ENCODE measurements around the gene RBM4. TPM values are rescaled to one million over a fixed set of nuclear protein-coding genes. Genes with fewer than 3 reads are reported as not detected.
"Not testable (repeated sequence)": the region's sequence is repeated elsewhere in the genome, so short reads cannot be mapped to it uniquely, and the experiment has no call there.

RBM4 gene
- polyA plus RNA-seq (2013, experiment 1 of 2), result 150 TPM
- 129 TPM for polyA plus RNA-seq (2013, experiment 2 of 2)

- Histone ChIP-seq H3K27ac (ENCODE audit: low read depth, low read length, severe bottlenecking) (peak within 1 kb of the TSS; percentile 96), H3K4me3 (ENCODE audit: extremely low read depth, insufficient read depth, low read length, poor library complexity, severe bottlenecking) (peak within 1 kb of the TSS; percentile 96), H3K4me1 (ENCODE audit: control insufficient read depth, insufficient read depth, low read length, poor library complexity, severe bottlenecking) (peaks cover 28% of the 10 kb centered on the region), H3K36me3 (ENCODE audit: control insufficient read depth, insufficient read depth, low read length) (peaks cover 67% of the 10 kb centered on the region), H3K9me3 (ENCODE audit: control insufficient read depth, low read length) (no peaks in the 10 kb centered on the region)
- 0% methylated on average over 50 to 62 of the region's 63 CpGs for WGBS, 2 experiments (ENCODE audit: insufficient coverage in 2 of 2)
These were observed at the start of gene RBM4 for GRCh38 chr11:66638177-66639065. RBM4 (plus strand) TSS chr11:66638703; CDS start chr11:66639712, 1,009 bp downstream.

GRCh38 chr11:66589315-66589714 lies 49.2 kb upstream of the RBM4 start:
- 78 to 100% methylated on average over 1 to 2 of the region's 2 CpGs for WGBS, 2 experiments (ENCODE audit: insufficient coverage in 2 of 2)
- H3K36me3 ChIP-seq (ENCODE audit: control insufficient read depth, insufficient read depth, low read length); H3K27ac ChIP-seq (ENCODE audit: low read depth, low read length, severe bottlenecking); H3K4me1 ChIP-seq (ENCODE audit: control insufficient read depth, insufficient read depth, low read length, poor library complexity, severe bottlenecking); H3K4me3 ChIP-seq (ENCODE audit: extremely low read depth, insufficient read depth, low read length, poor library complexity, severe bottlenecking): not testable (repeated sequence)
- H3K9me3 ChIP-seq (ENCODE audit: control insufficient read depth, low read length), result peaks cover 20% of the 10 kb centered on the region

GRCh38 chr11:66589996-66590675 lies 48.4 kb upstream of the RBM4 start:
- 80 to 94% methylated on average over 2 to 5 of the region's 7 CpGs for WGBS, 2 experiments (ENCODE audit: insufficient coverage in 2 of 2)
- no peaks in the 10 kb centered on the region for H3K4me1 ChIP-seq (ENCODE audit: control insufficient read depth, insufficient read depth, low read length, poor library complexity, severe bottlenecking)
- H3K27ac ChIP-seq (ENCODE audit: low read depth, low read length, severe bottlenecking), result no peak overlapping the region
- no peaks in the 10 kb centered on the region for H3K36me3 ChIP-seq (ENCODE audit: control insufficient read depth, insufficient read depth, low read length)
- H3K9me3 ChIP-seq (ENCODE audit: control insufficient read depth, low read length), result peaks cover 20% of the 10 kb centered on the region
- no peak overlapping the region for H3K4me3 ChIP-seq (ENCODE audit: extremely low read depth, insufficient read depth, low read length, poor library complexity, severe bottlenecking)

GRCh38 chr11:66591175-66591574 lies 47.3 kb upstream of the RBM4 start:
- peaks cover 20% of the 10 kb centered on the region for H3K9me3 ChIP-seq (ENCODE audit: control insufficient read depth, low read length)
- H3K4me3 ChIP-seq (ENCODE audit: extremely low read depth, insufficient read depth, low read length, poor library complexity, severe bottlenecking), result no peak overlapping the region
- H3K27ac ChIP-seq (ENCODE audit: low read depth, low read length, severe bottlenecking), result no peak overlapping the region
- H3K4me1 ChIP-seq (ENCODE audit: control insufficient read depth, insufficient read depth, low read length, poor library complexity, severe bottlenecking), result no peaks in the 10 kb centered on the region
- 73 to 100% methylated on average over 1 to 2 of the region's 2 CpGs for WGBS, 2 experiments (ENCODE audit: insufficient coverage in 2 of 2)
- no peaks in the 10 kb centered on the region for H3K36me3 ChIP-seq (ENCODE audit: control insufficient read depth, insufficient read depth, low read length)

GRCh38 chr11:66592457-66593302 lies 45.8 kb upstream of the RBM4 start, which contains the start of the genes CCDC87 and CCS:
CCDC87 (minus strand) TSS chr11:66593063; CDS start chr11:66593015, 48 bp downstream.
CCS (plus strand) TSS chr11:66593185; CDS start chr11:66593262, 77 bp downstream.
- 17 to 23% methylated on average over 54 to 65 of the region's 68 CpGs for WGBS, 2 experiments (ENCODE audit: insufficient coverage in 2 of 2)
- Histone ChIP-seq H3K36me3 (ENCODE audit: control insufficient read depth, insufficient read depth, low read length) (no peaks in the 10 kb centered on the region), H3K9me3 (ENCODE audit: control insufficient read depth, low read length) (peaks cover 20% of the 10 kb centered on the region), H3K4me1 (ENCODE audit: control insufficient read depth, insufficient read depth, low read length, poor library complexity, severe bottlenecking) (no peaks in the 10 kb centered on the region), H3K4me3 (ENCODE audit: extremely low read depth, insufficient read depth, low read length, poor library complexity, severe bottlenecking) (peak within 1 kb of the TSS; percentile 70), H3K27ac (ENCODE audit: low read depth, low read length, severe bottlenecking) (peak within 1 kb of the TSS; percentile 80)

GRCh38 chr11:66593303-66593635 lies 45.2 kb upstream of the RBM4 start:
- H3K36me3 ChIP-seq (ENCODE audit: control insufficient read depth, insufficient read depth, low read length), result no peaks in the 10 kb centered on the region
- peak overlapping the region; percentile 70 for H3K4me3 ChIP-seq (ENCODE audit: extremely low read depth, insufficient read depth, low read length, poor library complexity, severe bottlenecking)
- H3K27ac ChIP-seq (ENCODE audit: low read depth, low read length, severe bottlenecking), result peak overlapping the region; percentile 80
- no peaks in the 10 kb centered on the region for H3K4me1 ChIP-seq (ENCODE audit: control insufficient read depth, insufficient read depth, low read length, poor library complexity, severe bottlenecking)
- peaks cover 20% of the 10 kb centered on the region for H3K9me3 ChIP-seq (ENCODE audit: control insufficient read depth, low read length)
- 35 to 50% methylated on average over 5 to 12 of the region's 12 CpGs for WGBS, 2 experiments (ENCODE audit: insufficient coverage in 2 of 2)

- Histone ChIP-seq H3K4me3 (ENCODE audit: extremely low read depth, insufficient read depth, low read length, poor library complexity, severe bottlenecking) (peak overlapping the region; percentile 70), H3K4me1 (ENCODE audit: control insufficient read depth, insufficient read depth, low read length, poor library complexity, severe bottlenecking) (no peaks in the 10 kb centered on the region), H3K27ac (ENCODE audit: low read depth, low read length, severe bottlenecking) (no peak overlapping the region), H3K9me3 (ENCODE audit: control insufficient read depth, low read length) (peaks cover 20% of the 10 kb centered on the region), H3K36me3 (ENCODE audit: control insufficient read depth, insufficient read depth, low read length) (no peaks in the 10 kb centered on the region)
- WGBS, 2 experiments (ENCODE audit: insufficient coverage in 2 of 2), result 79 to 95% methylated on average over 7 of the region's 7 CpGs
These were observed 44.9 kb upstream of the RBM4 start for GRCh38 chr11:66593650-66594049.

- no peak overlapping the region for H3K4me3 ChIP-seq (ENCODE audit: extremely low read depth, insufficient read depth, low read length, poor library complexity, severe bottlenecking)
- H3K9me3 ChIP-seq (ENCODE audit: control insufficient read depth, low read length), result peaks cover 18% of the 10 kb centered on the region
- peaks cover 16% of the 10 kb centered on the region for H3K36me3 ChIP-seq (ENCODE audit: control insufficient read depth, insufficient read depth, low read length)
- 88 to 97% methylated on average over 4 of the region's 5 CpGs for WGBS, 2 experiments (ENCODE audit: insufficient coverage in 2 of 2)
- H3K4me1 ChIP-seq (ENCODE audit: control insufficient read depth, insufficient read depth, low read length, poor library complexity, severe bottlenecking), result no peaks in the 10 kb centered on the region
- H3K27ac ChIP-seq (ENCODE audit: low read depth, low read length, severe bottlenecking), result no peak overlapping the region
These were observed 43.1 kb upstream of the RBM4 start for GRCh38 chr11:66595245-66595904.

- H3K36me3 ChIP-seq (ENCODE audit: control insufficient read depth, insufficient read depth, low read length), result peaks cover 36% of the 10 kb centered on the region
- 95 to 98% methylated on average over 6 of the region's 6 CpGs for WGBS, 2 experiments (ENCODE audit: insufficient coverage in 2 of 2)
- H3K9me3 ChIP-seq (ENCODE audit: control insufficient read depth, low read length), result no peaks in the 10 kb centered on the region
- no peak overlapping the region for H3K4me3 ChIP-seq (ENCODE audit: extremely low read depth, insufficient read depth, low read length, poor library complexity, severe bottlenecking)
- H3K4me1 ChIP-seq (ENCODE audit: control insufficient read depth, insufficient read depth, low read length, poor library complexity, severe bottlenecking), result no peaks in the 10 kb centered on the region
- H3K27ac ChIP-seq (ENCODE audit: low read depth, low read length, severe bottlenecking), result no peak overlapping the region
These were observed 39.5 kb upstream of the RBM4 start for GRCh38 chr11:66598993-66599392.

- Histone ChIP-seq H3K4me3 (ENCODE audit: extremely low read depth, insufficient read depth, low read length, poor library complexity, severe bottlenecking) (no peak overlapping the region), H3K4me1 (ENCODE audit: control insufficient read depth, insufficient read depth, low read length, poor library complexity, severe bottlenecking) (no peaks in the 10 kb centered on the region), H3K27ac (ENCODE audit: low read depth, low read length, severe bottlenecking) (no peak overlapping the region), H3K9me3 (ENCODE audit: control insufficient read depth, low read length) (no peaks in the 10 kb centered on the region), H3K36me3 (ENCODE audit: control insufficient read depth, insufficient read depth, low read length) (peaks cover 48% of the 10 kb centered on the region)
- WGBS, 2 experiments (ENCODE audit: insufficient coverage in 2 of 2), result 93 to 100% methylated on average over 1 to 2 of the region's 2 CpGs
These were observed 38.3 kb upstream of the RBM4 start for GRCh38 chr11:66600219-66600618.

Data from mesodermal cell (in vitro differentiated cells).